Breast epithelium (tissue), 3 donors: ENCODE data around the gene ASB3.

Experiments used
- CTCF ChIP-seq, 3 donors: fragments of 450-650 bp; IDR thresholded peaks; one replicate each; pipeline ENCODE4 v1.5.1; 2016 to 2017; ENCODE audit warnings: antibody characterized with exemption in 3 of 3, mild to moderate bottlenecking in 3 of 3, moderate library complexity in 3 of 3
- POLR2A ChIP-seq: fragments of 450-650 bp; IDR thresholded peaks from one replicate; pipeline ENCODE4 v1.6.1; 2016; ENCODE audit warnings: antibody characterized with exemption, mild to moderate bottlenecking, moderate library complexity
- POLR2AphosphoS5 ChIP-seq, 3 donors: sonication (generic); formaldehyde crosslinking; IDR thresholded peaks; one replicate each; pipeline ENCODE4 v1.6.1; 2017; ENCODE audit warnings: antibody characterized with exemption in 3 of 3

GRCh38 chr2:53756644-53757043 lies 30.1 kb downstream of the ASB3 start:
- no peak for TF ChIP-seq CTCF (IDR thresholded peaks at IDR 0.05)
- TF ChIP-seq POLR2A = no peak
- TF ChIP-seq POLR2AphosphoS5 (IDR thresholded peaks at IDR 0.05) = no peak
